Measurements from ENCODE around the gene FRS3. TPM values are rescaled to one million over a fixed set of nuclear protein-coding genes. Genes with fewer than 3 reads are reported as not detected.

FRS3 gene
- total and polyA plus RNA-seq, 2 of the 13 experiments (the other 11 are each of a cell fraction or from before 2014, with no cell fraction given): 3.0 to 7.4 TPM

DNA sequence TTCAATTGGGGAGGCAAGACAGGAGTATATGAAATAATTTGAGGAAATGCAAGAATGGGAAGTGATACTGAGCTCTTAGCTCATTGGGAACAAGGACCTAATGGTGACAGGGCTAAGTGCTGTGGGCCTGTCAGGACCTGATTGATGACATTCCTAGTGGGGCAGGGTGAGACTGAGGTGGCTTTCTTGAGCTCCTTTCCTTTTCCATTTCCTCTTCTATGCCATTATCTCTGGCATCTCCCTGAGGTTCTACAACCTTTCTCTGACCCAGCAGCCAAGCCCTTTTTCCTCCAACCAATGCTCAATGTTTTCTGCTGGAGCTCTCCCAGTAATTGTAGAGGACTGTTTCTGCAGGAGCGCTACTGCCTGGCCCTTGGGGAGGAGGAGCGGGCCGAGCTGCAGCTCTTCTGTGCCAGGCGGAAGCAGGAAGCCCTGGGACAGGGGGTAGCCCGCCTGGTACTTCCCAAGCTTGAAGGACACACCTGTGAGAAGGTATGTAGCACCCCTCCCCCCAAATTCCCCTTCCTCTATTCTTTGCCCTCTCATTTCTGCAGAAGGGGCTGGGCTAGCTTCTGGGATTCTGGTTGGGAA is 5.0 kb upstream of the FRS3 start:
- Histone ChIP-seq H3K27me3 (ENCODE audit: control insufficient read depth in 1 of 2, insufficient read depth in 2 of 2, low read length in 2 of 2) (no peaks in the 10 kb centered on the region; a peak in 2 of 5 replicates), H3K79me2 (ENCODE audit: insufficient read depth, low read length) (peaks cover 20% of the 10 kb centered on the region), H4K20me1 (ENCODE audit: insufficient read depth, low read length) (no peaks in the 10 kb centered on the region), H2AFZ (ENCODE audit: low read length) (no peak overlapping the region), H3K9ac (ENCODE audit: insufficient read depth, low read depth, low read length) (no peak overlapping the region), H3K4me3 (replicated peaks in 1 of 3; ENCODE audit: insufficient read depth in 1 of 3, low read depth in 2 of 3, low read length in 3 of 3) (no peak overlapping the region), H3K27ac (ENCODE audit: extremely low read length, insufficient read depth, low read length) (no peak overlapping the region), H3K36me3 (replicated peaks in 1 of 2; ENCODE audit: control insufficient read depth in 1 of 2, insufficient read depth in 2 of 2, low read length in 2 of 2) (peaks cover 5 to 8% of the 10 kb centered on the region in 2 experiments; a peak in 4 of 5 replicates), H3K4me1 (ENCODE audit: insufficient read depth, low read length) (peaks cover 32% of the 10 kb centered on the region), H3K4me2 (ENCODE audit: low read depth, low read length) (no peak overlapping the region), H3K9me3 (ENCODE audit: low read length) (no peaks in the 10 kb centered on the region)
- in situ Hi-C loops (cut with HindIII; ENCODE audit: extremely low pct_ligation_motif_present, low pct_unique_long_range_greater_than_20kb) (loop anchor here (5.0 to 25.0 kb wide), 4 partner anchors 138 to 428 kb away; partner anchors contain the start of genes BYSL, MED20 and MRPS10), intact Hi-C loops (cut with micrococcal nuclease; ENCODE audit: unreplicated experiment) (loop anchor here (5.0 kb wide), 3 partner anchors 153 to 417 kb away; no protein-coding TSS in a partner anchor)
- POLR2A ChIA-PET: interaction anchor here (0.9 to 1.5 kb wide), 3 partner anchors 51 to 432 kb away, joined by 3 to 4 read pairs (median 4); no protein-coding TSS in a partner anchor
- no peak for ATAC-seq
- no peak for FAIRE-seq
- WGBS (ENCODE audit: low lambda C conversion rate): 94% methylated on average over 5 of the region's 5 CpGs
- TF ChIP-seq AKAP8 (CRISPR knock-in tag; IDR thresholded peaks at IDR 0.05) (peak; percentile 18; the same call in 1 of the 2 replicates), ZNF296 (CRISPR knock-in tag; conservative IDR thresholded peaks at IDR 0.05) (no peak)
- TF ChIP-seq, protein P1, sequence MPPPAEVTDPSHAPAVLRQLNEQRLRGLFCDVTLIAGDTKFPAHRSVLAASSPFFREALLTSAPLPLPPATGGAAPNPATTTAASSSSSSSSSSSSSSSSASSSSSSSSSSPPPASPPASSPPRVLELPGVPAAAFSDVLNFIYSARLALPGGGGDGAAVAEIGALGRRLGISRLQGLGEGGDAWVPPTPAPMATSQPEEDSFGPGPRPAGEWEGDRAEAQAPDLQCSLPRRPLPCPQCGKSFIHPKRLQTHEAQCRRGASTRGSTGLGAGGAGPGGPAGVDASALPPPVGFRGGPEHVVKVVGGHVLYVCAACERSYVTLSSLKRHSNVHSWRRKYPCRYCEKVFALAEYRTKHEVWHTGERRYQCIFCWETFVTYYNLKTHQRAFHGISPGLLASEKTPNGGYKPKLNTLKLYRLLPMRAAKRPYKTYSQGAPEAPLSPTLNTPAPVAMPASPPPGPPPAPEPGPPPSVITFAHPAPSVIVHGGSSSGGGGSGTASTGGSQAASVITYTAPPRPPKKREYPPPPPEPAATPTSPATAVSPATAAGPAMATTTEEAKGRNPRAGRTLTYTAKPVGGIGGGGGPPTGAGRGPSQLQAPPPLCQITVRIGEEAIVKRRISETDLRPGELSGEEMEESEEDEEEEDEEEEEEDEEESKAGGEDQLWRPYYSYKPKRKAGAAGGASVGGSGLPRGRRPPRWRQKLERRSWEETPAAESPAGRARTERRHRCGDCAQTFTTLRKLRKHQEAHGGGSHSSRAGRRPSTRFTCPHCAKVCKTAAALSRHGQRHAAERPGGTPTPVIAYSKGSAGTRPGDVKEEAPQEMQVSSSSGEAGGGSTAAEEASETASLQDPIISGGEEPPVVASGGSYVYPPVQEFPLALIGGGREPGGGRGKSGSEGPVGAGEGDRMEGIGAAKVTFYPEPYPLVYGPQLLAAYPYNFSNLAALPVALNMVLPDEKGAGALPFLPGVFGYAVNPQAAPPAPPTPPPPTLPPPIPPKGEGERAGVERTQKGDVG (CRISPR knock-in tag; IDR thresholded peaks at IDR 0.05; ENCODE audit: borderline replicate concordance): no peak
- CTCF ChIA-PET (ENCODE audit: low intra/inter-chr PET ratio, low total read pairs): interaction anchor here (3.1 kb wide), 1 partner anchor 79 kb away, joined by 29 read pairs; no protein-coding TSS in a partner anchor
- no TSS peak for BruUV-seq (replicated peaks)
- DNase-seq (ENCODE audit: low spot score): no peak
